GM23338 (cell line): ENCODE data around the gene LNX1. TPM values are rescaled to one million over a fixed set of nuclear protein-coding genes. Genes with fewer than 3 reads are reported as not detected.

ENCODE experiments used
- ATAC-seq: fragments of 200-7000 bp; cut with Tn5 transposase; 3 replicates; pipeline ENCODE4 v1.9.1; 2020
- DNase-seq: peaks from one replicate; pipeline ENCODE4 v3.0.0-alpha.2; 2015; ENCODE audit warnings: low spot score
- H2AFZ ChIP-seq: fragments of 200-600 bp; sonication (generic); 2 replicates; pipeline ENCODE4 v1.8.0; 2016; ENCODE audit warnings: antibody characterized with exemption, mild to moderate bottlenecking, moderate library complexity
- H3F3A ChIP-seq: fragments of 200-600 bp; sonication (generic); replicated peaks from 2 replicates; pipeline ENCODE4 v1.8.0; 2017; ENCODE audit warnings: antibody characterized with exemption, mixed run types, low read depth
- H3K27ac ChIP-seq: fragments of 200-600 bp; sonication (generic); 2 replicates; pipeline ENCODE4 v1.6.1; 2016; ENCODE audit warnings: low read depth
- H3K27me3 ChIP-seq: fragments of 200-600 bp; sonication (generic); 2 replicates; pipeline ENCODE4 v1.8.0; 2016; ENCODE audit warnings: mild to moderate bottlenecking, mixed run types, moderate library complexity; ENCODE audit not compliant: insufficient read depth
- H3K36me3 ChIP-seq: fragments of 200-600 bp; sonication (generic); 2 replicates; pipeline ENCODE4 v1.8.0; 2016; ENCODE audit warnings: mild to moderate bottlenecking; ENCODE audit not compliant: insufficient read depth
- H3K4me1 ChIP-seq: fragments of 200-600 bp; sonication (generic); 2 replicates; pipeline ENCODE4 v1.8.0; 2016; ENCODE audit warnings: mild to moderate bottlenecking, moderate library complexity; ENCODE audit not compliant: insufficient read depth
- H3K4me2 ChIP-seq: fragments of 200-600 bp; sonication (generic); 2 replicates; pipeline ENCODE4 v1.7.1; 2017; ENCODE audit warnings: mixed run types
- H3K4me3 ChIP-seq: fragments of 200-600 bp; sonication (generic); 2 replicates; pipeline ENCODE4 v1.6.1; 2016; ENCODE audit warnings: mixed run types
- H3K79me2 ChIP-seq: fragments of 200-600 bp; sonication (generic); replicated peaks from 2 replicates; pipeline ENCODE4 v1.8.0; 2017; ENCODE audit warnings: mild to moderate bottlenecking; ENCODE audit not compliant: insufficient read depth
- H3K9me2 ChIP-seq: fragments of 200-600 bp; sonication (generic); 2 replicates; pipeline ENCODE4 v1.8.0; 2017; ENCODE audit not compliant: insufficient read depth
- H4K20me1 ChIP-seq: fragments of 200-600 bp; sonication (generic); replicated peaks from 2 replicates; pipeline ENCODE4 v1.8.0; 2017; ENCODE audit warnings: mild to moderate bottlenecking; ENCODE audit not compliant: insufficient read depth
- H3K27ac Mint-ChIP-seq: 2 replicates; pipeline ENCODE4 v1.8.0; 2020; ENCODE audit warnings: inconsistent platforms, mild to moderate bottlenecking, moderate library complexity, mixed read lengths
- H3K27me3 Mint-ChIP-seq: 3 replicates; pipeline ENCODE4 v1.8.0; 2022; ENCODE audit warnings: low read depth, mild to moderate bottlenecking, moderate library complexity, mixed read lengths, inconsistent platforms; ENCODE audit not compliant: insufficient read depth, poor library complexity
- H3K36me3 Mint-ChIP-seq: 3 replicates; pipeline ENCODE4 v1.8.0; 2021; ENCODE audit warnings: low read depth, mild to moderate bottlenecking, inconsistent platforms, moderate library complexity, mixed read lengths
- H3K4me1 Mint-ChIP-seq: 3 replicates; pipeline ENCODE4 v1.8.0; 2020; ENCODE audit warnings: mild to moderate bottlenecking, inconsistent platforms, mixed read lengths
- H3K4me3 Mint-ChIP-seq: 3 replicates; pipeline ENCODE4 v1.8.0; 2021; ENCODE audit warnings: moderate library complexity, mild to moderate bottlenecking, inconsistent platforms, mixed read lengths
- H3K9me3 Mint-ChIP-seq: 3 replicates; pipeline ENCODE4 v1.8.0; 2020; ENCODE audit warnings: moderate library complexity, mild to moderate bottlenecking, inconsistent platforms, mixed read lengths
- CREB1 ChIP-seq: fragments of 250-450 bp; sonication (Bioruptor Pico); IDR thresholded peaks from 2 replicates; pipeline ENCODE4 v1.5.0; 2020; ENCODE audit warnings: low read depth, mild to moderate bottlenecking, moderate library complexity
- EZH2 ChIP-seq: fragments of 200-600 bp; sonication (generic); IDR thresholded peaks from one replicate; pipeline ENCODE4 v1.8.0; 2017; ENCODE audit warnings: antibody characterized with exemption, mild to moderate bottlenecking, low read depth; ENCODE audit not compliant: unreplicated experiment
- EZH2phosphoT487 ChIP-seq: fragments of 200-600 bp; sonication (generic); IDR thresholded peaks from one replicate; pipeline ENCODE4 v1.8.1; 2018; ENCODE audit warnings: antibody characterized with exemption; ENCODE audit not compliant: unreplicated experiment
- JUNB ChIP-seq: IDR thresholded peaks from one replicate; pipeline ENCODE4 v1.6.1; 2016; ENCODE audit warnings: antibody characterized with exemption; ENCODE audit not compliant: unreplicated experiment
- NANOG ChIP-seq: IDR thresholded peaks from 2 replicates; pipeline ENCODE4 v1.6.1; 2016; ENCODE audit warnings: antibody characterized with exemption, borderline replicate concordance
- POLR2AphosphoS5 ChIP-seq: IDR thresholded peaks from 2 replicates; pipeline ENCODE4 v1.6.1; 2016; ENCODE audit warnings: antibody characterized with exemption, low read depth
- STAT1 ChIP-seq: IDR thresholded peaks from one replicate; pipeline ENCODE4 v1.6.1; 2016; ENCODE audit warnings: antibody characterized with exemption; ENCODE audit not compliant: unreplicated experiment
- ZNF114 ChIP-seq: fragments of 250-450 bp; sonication (Bioruptor Pico); IDR thresholded peaks from 2 replicates; pipeline ENCODE4 v1.5.0; 2020; ENCODE audit warnings: mild to moderate bottlenecking, moderate library complexity
- ZNF331 ChIP-seq: fragments of 250-450 bp; sonication (Bioruptor Pico); IDR thresholded peaks from 2 replicates; pipeline ENCODE4 v1.5.0; 2020; ENCODE audit warnings: low read depth, mild to moderate bottlenecking, moderate library complexity
- polyA plus RNA-seq: library from polyadenylated mRNA; unstranded; fragments of >200 nt; fragmentation: Nextera tagmentation; extraction: Ambion mirVana; gene quantifications from 2 replicates; pipeline ENCODE4 v1.2.1, GENCODE V29; 2016
- total RNA-seq: library from RNA; depleted of rRNA; stranded (reverse); fragments of >200 nt; shearing (Covaris generic); gene quantifications from 2 replicates; pipeline ENCODE4 v1.2.3, GENCODE V29; 2014
- TF ChIP-seq, protein P1 (sequence below): fragments of 250-450 bp; sonication (Bioruptor Pico); IDR thresholded peaks from 2 replicates; pipeline ENCODE4 v1.5.0; 2020; ENCODE audit warnings: mild to moderate bottlenecking, moderate library complexity
- TF ChIP-seq, protein P2 (sequence below): IDR thresholded peaks from 2 replicates; pipeline ENCODE4 v1.6.1; 2016; ENCODE audit warnings: antibody characterized with exemption
- TF ChIP-seq, protein P3 (sequence below): IDR thresholded peaks from one replicate; pipeline ENCODE4 v1.6.1; 2018; ENCODE audit warnings: antibody characterized with exemption; ENCODE audit not compliant: unreplicated experiment
- TF ChIP-seq, protein P4 (sequence below), 2 experiments: fragments of 200-600 bp in 1 of 2; sonication (generic) in 1 of 2; conservative IDR thresholded peaks; 2 replicates each; pipeline versions ENCODE4 v1.5.1 to v1.6.1; 2016 to 2017; ENCODE audit warnings: antibody characterized with exemption in 2 of 2, low read depth in 2 of 2, mild to moderate bottlenecking in 2 of 2, moderate library complexity in 1 of 2

Gene LNX1
- total and polyA plus RNA-seq, 2 experiments from 2014 or later, result 5.4 to 6.4 TPM

DNA sequence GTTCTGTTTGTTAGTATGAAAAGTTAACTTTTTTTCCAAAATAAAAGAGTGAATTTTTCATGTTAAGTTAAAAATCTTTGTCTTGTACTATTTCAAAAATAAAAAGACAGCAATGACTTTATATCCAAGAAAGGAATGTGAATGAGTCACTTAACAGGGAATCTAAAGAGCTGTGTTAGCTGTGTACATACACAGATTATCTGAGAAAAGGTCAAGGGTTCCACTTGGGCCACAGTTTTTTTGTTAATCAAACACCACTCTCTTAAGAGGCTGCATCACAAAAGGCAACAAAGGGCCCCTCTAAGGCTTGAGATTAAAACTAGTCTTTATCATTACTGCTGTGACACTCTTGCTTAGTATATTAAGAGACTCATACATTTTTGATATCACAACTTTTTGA, 131.7 kb downstream of the LNX1 start:
- H3K9me2 ChIP-seq, result no peaks in the 10 kb centered on the region
- H4K20me1 ChIP-seq, result no peaks in the 10 kb centered on the region
- H3K4me1 ChIP-seq, result no peaks in the 10 kb centered on the region
- ATAC-seq, result no peak
- H2AFZ ChIP-seq, result no peak overlapping the region
- TF ChIP-seq, protein P1, sequence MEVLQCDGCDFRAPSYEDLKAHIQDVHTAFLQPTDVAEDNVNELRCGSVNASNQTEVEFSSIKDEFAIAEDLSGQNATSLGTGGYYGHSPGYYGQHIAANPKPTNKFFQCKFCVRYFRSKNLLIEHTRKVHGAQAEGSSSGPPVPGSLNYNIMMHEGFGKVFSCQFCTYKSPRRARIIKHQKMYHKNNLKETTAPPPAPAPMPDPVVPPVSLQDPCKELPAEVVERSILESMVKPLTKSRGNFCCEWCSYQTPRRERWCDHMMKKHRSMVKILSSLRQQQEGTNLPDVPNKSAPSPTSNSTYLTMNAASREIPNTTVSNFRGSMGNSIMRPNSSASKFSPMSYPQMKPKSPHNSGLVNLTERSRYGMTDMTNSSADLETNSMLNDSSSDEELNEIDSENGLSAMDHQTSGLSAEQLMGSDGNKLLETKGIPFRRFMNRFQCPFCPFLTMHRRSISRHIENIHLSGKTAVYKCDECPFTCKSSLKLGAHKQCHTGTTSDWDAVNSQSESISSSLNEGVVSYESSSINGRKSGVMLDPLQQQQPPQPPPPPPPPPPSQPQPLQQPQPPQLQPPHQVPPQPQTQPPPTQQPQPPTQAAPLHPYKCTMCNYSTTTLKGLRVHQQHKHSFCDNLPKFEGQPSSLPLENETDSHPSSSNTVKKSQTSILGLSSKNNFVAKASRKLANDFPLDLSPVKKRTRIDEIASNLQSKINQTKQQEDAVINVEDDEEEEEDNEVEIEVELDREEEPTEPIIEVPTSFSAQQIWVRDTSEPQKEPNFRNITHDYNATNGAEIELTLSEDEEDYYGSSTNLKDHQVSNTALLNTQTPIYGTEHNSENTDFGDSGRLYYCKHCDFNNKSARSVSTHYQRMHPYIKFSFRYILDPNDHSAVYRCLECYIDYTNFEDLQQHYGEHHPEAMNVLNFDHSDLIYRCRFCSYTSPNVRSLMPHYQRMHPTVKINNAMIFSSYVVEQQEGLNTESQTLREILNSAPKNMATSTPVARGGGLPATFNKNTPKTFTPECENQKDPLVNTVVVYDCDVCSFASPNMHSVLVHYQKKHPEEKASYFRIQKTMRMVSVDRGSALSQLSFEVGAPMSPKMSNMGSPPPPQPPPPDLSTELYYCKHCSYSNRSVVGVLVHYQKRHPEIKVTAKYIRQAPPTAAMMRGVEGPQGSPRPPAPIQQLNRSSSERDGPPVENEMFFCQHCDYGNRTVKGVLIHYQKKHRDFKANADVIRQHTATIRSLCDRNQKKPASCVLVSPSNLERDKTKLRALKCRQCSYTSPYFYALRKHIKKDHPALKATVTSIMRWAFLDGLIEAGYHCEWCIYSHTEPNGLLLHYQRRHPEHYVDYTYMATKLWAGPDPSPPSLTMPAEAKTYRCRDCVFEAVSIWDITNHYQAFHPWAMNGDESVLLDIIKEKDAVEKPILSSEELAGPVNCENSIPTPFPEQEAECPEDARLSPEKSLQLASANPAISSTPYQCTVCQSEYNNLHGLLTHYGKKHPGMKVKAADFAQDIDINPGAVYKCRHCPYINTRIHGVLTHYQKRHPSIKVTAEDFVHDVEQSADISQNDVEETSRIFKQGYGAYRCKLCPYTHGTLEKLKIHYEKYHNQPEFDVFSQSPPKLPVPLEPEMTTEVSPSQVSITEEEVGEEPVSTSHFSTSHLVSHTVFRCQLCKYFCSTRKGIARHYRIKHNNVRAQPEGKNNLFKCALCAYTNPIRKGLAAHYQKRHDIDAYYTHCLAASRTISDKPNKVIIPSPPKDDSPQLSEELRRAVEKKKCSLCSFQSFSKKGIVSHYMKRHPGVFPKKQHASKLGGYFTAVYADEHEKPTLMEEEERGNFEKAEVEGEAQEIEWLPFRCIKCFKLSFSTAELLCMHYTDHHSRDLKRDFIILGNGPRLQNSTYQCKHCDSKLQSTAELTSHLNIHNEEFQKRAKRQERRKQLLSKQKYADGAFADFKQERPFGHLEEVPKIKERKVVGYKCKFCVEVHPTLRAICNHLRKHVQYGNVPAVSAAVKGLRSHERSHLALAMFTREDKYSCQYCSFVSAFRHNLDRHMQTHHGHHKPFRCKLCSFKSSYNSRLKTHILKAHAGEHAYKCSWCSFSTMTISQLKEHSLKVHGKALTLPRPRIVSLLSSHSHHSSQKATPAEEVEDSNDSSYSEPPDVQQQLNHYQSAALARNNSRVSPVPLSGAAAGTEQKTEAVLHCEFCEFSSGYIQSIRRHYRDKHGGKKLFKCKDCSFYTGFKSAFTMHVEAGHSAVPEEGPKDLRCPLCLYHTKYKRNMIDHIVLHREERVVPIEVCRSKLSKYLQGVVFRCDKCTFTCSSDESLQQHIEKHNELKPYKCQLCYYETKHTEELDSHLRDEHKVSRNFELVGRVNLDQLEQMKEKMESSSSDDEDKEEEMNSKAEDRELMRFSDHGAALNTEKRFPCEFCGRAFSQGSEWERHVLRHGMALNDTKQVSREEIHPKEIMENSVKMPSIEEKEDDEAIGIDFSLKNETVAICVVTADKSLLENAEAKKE (CRISPR knock-in tag), result no peak
- TF ChIP-seq, protein P2, sequence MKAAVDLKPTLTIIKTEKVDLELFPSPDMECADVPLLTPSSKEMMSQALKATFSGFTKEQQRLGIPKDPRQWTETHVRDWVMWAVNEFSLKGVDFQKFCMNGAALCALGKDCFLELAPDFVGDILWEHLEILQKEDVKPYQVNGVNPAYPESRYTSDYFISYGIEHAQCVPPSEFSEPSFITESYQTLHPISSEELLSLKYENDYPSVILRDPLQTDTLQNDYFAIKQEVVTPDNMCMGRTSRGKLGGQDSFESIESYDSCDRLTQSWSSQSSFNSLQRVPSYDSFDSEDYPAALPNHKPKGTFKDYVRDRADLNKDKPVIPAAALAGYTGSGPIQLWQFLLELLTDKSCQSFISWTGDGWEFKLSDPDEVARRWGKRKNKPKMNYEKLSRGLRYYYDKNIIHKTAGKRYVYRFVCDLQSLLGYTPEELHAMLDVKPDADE, result no peak
- TF ChIP-seq STAT1 (no peak), ZNF114 (no peak), NANOG (no peak), EZH2 (no peak), EZH2phosphoT487 (no peak), CREB1 (CRISPR knock-in tag) (no peak), POLR2AphosphoS5 (no peak), ZNF331 (CRISPR knock-in tag) (no peak), JUNB (no peak)
- TF ChIP-seq, protein P3, sequence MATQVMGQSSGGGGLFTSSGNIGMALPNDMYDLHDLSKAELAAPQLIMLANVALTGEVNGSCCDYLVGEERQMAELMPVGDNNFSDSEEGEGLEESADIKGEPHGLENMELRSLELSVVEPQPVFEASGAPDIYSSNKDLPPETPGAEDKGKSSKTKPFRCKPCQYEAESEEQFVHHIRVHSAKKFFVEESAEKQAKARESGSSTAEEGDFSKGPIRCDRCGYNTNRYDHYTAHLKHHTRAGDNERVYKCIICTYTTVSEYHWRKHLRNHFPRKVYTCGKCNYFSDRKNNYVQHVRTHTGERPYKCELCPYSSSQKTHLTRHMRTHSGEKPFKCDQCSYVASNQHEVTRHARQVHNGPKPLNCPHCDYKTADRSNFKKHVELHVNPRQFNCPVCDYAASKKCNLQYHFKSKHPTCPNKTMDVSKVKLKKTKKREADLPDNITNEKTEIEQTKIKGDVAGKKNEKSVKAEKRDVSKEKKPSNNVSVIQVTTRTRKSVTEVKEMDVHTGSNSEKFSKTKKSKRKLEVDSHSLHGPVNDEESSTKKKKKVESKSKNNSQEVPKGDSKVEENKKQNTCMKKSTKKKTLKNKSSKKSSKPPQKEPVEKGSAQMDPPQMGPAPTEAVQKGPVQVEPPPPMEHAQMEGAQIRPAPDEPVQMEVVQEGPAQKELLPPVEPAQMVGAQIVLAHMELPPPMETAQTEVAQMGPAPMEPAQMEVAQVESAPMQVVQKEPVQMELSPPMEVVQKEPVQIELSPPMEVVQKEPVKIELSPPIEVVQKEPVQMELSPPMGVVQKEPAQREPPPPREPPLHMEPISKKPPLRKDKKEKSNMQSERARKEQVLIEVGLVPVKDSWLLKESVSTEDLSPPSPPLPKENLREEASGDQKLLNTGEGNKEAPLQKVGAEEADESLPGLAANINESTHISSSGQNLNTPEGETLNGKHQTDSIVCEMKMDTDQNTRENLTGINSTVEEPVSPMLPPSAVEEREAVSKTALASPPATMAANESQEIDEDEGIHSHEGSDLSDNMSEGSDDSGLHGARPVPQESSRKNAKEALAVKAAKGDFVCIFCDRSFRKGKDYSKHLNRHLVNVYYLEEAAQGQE, result no peak
- TF ChIP-seq, protein P4, sequence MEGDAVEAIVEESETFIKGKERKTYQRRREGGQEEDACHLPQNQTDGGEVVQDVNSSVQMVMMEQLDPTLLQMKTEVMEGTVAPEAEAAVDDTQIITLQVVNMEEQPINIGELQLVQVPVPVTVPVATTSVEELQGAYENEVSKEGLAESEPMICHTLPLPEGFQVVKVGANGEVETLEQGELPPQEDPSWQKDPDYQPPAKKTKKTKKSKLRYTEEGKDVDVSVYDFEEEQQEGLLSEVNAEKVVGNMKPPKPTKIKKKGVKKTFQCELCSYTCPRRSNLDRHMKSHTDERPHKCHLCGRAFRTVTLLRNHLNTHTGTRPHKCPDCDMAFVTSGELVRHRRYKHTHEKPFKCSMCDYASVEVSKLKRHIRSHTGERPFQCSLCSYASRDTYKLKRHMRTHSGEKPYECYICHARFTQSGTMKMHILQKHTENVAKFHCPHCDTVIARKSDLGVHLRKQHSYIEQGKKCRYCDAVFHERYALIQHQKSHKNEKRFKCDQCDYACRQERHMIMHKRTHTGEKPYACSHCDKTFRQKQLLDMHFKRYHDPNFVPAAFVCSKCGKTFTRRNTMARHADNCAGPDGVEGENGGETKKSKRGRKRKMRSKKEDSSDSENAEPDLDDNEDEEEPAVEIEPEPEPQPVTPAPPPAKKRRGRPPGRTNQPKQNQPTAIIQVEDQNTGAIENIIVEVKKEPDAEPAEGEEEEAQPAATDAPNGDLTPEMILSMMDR (conservative IDR thresholded peaks at IDR 0.05; ENCODE audit: low read depth in 2 of 2), result no peak
- Mint-ChIP-seq H3K9me3 (no peaks in the 10 kb centered on the region), H3K36me3 (peaks cover 50% of the 10 kb centered on the region; the same call in 2 of the 3 replicates), H3K27ac (no peak overlapping the region), H3K27me3 (peaks cover 3% of the 10 kb centered on the region), H3K4me3 (no peak overlapping the region), H3K4me1 (no peaks in the 10 kb centered on the region)
- no peak overlapping the region for H3K4me3 ChIP-seq
- no peaks in the 10 kb centered on the region for H3K79me2 ChIP-seq
- H3K4me2 ChIP-seq, result no peak overlapping the region
- peaks cover 9% of the 10 kb centered on the region; the same call in 1 of the 2 replicates for H3K36me3 ChIP-seq
- no peaks in the 10 kb centered on the region for H3F3A ChIP-seq
- DNase-seq, result no peak
- H3K27me3 ChIP-seq, result no peaks in the 10 kb centered on the region
- no peak overlapping the region for H3K27ac ChIP-seq
